OCI-LY3 (cell line): Measurements from ENCODE around the gene SERPINB7.

Source experiments
- H2AFZ ChIP-seq: fragments of 200-600, 300-600 bp; shearing (Covaris generic); 2 replicates; pipeline ENCODE4 v1.6.0; 2014; ENCODE audit warnings: antibody characterized with exemption, low read depth, low read length
- H3K27ac ChIP-seq: fragments of 200-600, 300-600 bp; sonication (generic); 2 replicates; pipeline ENCODE4 v1.5.1; 2014; ENCODE audit warnings: mild to moderate bottlenecking, low read length, moderate library complexity, mixed read lengths
- H3K27me3 ChIP-seq: fragments of 200-600, 300-600 bp; sonication (generic); 2 replicates; pipeline ENCODE4 v1.6.1; 2014; ENCODE audit warnings: low read depth, low read length, mixed read lengths
- H3K36me3 ChIP-seq: fragments of 200-600, 300-600 bp; sonication (generic); replicated peaks from 2 replicates; pipeline ENCODE3; 2014; ENCODE audit warnings: low read depth, low read length, mixed read lengths
- H3K4me1 ChIP-seq: fragments of 300-600, 200-600 bp; sonication (generic); 2 replicates; pipeline ENCODE4 v1.6.1; 2014; ENCODE audit warnings: low read length, mixed read lengths
- H3K4me2 ChIP-seq: fragments of 200-600, 300-600 bp; sonication (generic); 2 replicates; pipeline ENCODE4 v1.6.1; 2014; ENCODE audit warnings: low read length, mixed read lengths
- H3K4me3 ChIP-seq: fragments of 300-600, 200-600 bp; sonication (generic); 2 replicates; pipeline ENCODE4 v1.5.1; 2014; ENCODE audit warnings: antibody characterized with exemption, mild to moderate bottlenecking, low read length, moderate library complexity
- H3K79me2 ChIP-seq: fragments of 300-600, 200-600 bp; shearing (Covaris generic); 2 replicates; pipeline ENCODE4 v1.6.1; 2014; ENCODE audit warnings: mild to moderate bottlenecking, low read length, mixed read lengths
- H3K9ac ChIP-seq: fragments of 300-600, 200-600 bp; shearing (Covaris generic); 2 replicates; pipeline ENCODE4 v1.6.0; 2014; ENCODE audit warnings: mild to moderate bottlenecking, low read length, moderate library complexity
- H3K9me3 ChIP-seq: fragments of 200-600, 300-600 bp; shearing (Covaris generic); 2 replicates; pipeline ENCODE4 v1.6.1; 2014; ENCODE audit warnings: low read length, mixed read lengths; ENCODE audit not compliant: insufficient read depth
- H4K20me1 ChIP-seq: fragments of 200-600, 300-600 bp; sonication (generic); 2 replicates; pipeline ENCODE4 v1.6.1; 2016; ENCODE audit warnings: low read length, mixed read lengths; ENCODE audit not compliant: insufficient read depth
- EZH2phosphoT487 ChIP-seq: fragments of 200-600 bp; shearing (Covaris generic); IDR thresholded peaks from 2 replicates; pipeline ENCODE4 v1.6.1; 2018; ENCODE audit warnings: antibody characterized with exemption, mixed run types, low read depth
- TF ChIP-seq, protein P1 (sequence below): fragments of 200-600, 300-600 bp; sonication (generic); IDR thresholded peaks from 2 replicates; pipeline ENCODE4 v1.5.1; 2014; ENCODE audit warnings: antibody characterized with exemption, low read length, low read depth

The SERPINB7 gene

DNA sequence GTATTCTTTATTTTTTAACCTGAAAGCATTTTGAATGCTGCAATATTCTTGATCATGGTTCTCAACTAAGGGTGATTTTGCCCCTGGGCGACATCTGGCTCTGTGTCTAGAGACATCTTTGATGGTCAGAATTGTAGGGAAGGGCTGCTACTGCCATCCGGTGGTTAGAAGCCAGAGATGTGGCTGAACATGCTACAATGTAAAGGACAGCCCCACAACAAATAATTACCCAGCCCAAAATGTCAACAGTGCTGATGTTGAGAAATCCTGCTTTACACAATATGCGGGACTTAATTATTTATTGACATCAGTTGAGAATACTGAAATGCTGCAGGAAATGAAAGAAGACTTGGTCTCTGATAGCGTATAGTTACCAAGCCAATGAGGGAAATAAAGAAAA lies 74.8 kb downstream of the SERPINB7 start:
- H2AFZ ChIP-seq: no peak overlapping the region
- no peak overlapping the region for H3K4me2 ChIP-seq
- H3K4me3 ChIP-seq: no peak overlapping the region
- peaks cover 10% of the 10 kb centered on the region for H3K4me1 ChIP-seq
- H3K27ac ChIP-seq: no peak overlapping the region
- H3K9me3 ChIP-seq: no peaks in the 10 kb centered on the region
- peaks cover 38% of the 10 kb centered on the region for H3K27me3 ChIP-seq
- no peak overlapping the region for H3K9ac ChIP-seq
- TF ChIP-seq EZH2phosphoT487: no peak
- TF ChIP-seq, protein P1, sequence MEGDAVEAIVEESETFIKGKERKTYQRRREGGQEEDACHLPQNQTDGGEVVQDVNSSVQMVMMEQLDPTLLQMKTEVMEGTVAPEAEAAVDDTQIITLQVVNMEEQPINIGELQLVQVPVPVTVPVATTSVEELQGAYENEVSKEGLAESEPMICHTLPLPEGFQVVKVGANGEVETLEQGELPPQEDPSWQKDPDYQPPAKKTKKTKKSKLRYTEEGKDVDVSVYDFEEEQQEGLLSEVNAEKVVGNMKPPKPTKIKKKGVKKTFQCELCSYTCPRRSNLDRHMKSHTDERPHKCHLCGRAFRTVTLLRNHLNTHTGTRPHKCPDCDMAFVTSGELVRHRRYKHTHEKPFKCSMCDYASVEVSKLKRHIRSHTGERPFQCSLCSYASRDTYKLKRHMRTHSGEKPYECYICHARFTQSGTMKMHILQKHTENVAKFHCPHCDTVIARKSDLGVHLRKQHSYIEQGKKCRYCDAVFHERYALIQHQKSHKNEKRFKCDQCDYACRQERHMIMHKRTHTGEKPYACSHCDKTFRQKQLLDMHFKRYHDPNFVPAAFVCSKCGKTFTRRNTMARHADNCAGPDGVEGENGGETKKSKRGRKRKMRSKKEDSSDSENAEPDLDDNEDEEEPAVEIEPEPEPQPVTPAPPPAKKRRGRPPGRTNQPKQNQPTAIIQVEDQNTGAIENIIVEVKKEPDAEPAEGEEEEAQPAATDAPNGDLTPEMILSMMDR: peak; percentile 94
- no peaks in the 10 kb centered on the region for H3K79me2 ChIP-seq
- H3K36me3 ChIP-seq: no peaks in the 10 kb centered on the region
- no peaks in the 10 kb centered on the region for H4K20me1 ChIP-seq

DNA sequence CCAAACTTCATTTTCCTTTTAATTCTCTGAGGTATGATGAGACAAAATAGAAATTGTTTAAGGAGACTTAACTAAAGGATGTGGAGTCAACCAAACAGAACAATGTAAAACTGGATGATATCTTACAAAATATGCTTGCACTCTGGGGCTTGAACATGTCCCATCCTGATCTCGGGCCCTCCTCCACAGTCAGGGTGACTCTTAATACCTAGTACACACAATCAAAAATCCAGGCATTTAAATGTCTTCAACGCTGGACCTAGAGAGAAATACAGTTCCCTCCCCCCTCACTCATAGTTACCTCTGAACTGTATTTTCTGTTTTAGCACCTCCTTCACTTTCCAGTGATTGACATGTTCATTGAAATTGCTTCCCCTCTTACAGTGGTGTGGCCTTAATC lies 75.4 kb downstream of the SERPINB7 start:
- Histone ChIP-seq H3K79me2 (no peaks in the 10 kb centered on the region), H4K20me1 (no peaks in the 10 kb centered on the region), H3K4me2 (no peak overlapping the region), H3K9me3 (no peaks in the 10 kb centered on the region), H3K4me3 (no peak overlapping the region), H3K4me1 (peaks cover 10% of the 10 kb centered on the region), H3K27me3 (peaks cover 33% of the 10 kb centered on the region), H2AFZ (no peak overlapping the region), H3K27ac (no peak overlapping the region), H3K36me3 (no peaks in the 10 kb centered on the region), H3K9ac (no peak overlapping the region)
- TF ChIP-seq, protein P1: no peak
- no peak for TF ChIP-seq EZH2phosphoT487
